ENCODE results near the gene PRDM16. TPM values are rescaled to one million over a fixed set of nuclear protein-coding genes. Genes with fewer than 3 reads are reported as not detected.

The PRDM16 gene
- total RNA-seq, 2 experiments from 2014 or later = 1.1 to 2.3 TPM

- no peak for DNase-seq
- Mint-ChIP-seq H3K4me3 (no peak overlapping the region), H3K27me3 (peaks cover 32% of the 10 kb centered on the region), H3K27ac (no peak overlapping the region), H3K9me3 (no peaks in the 10 kb centered on the region), H3K36me3 (ENCODE audit: low read depth) (no peaks in the 10 kb centered on the region), H3K4me1 (peaks cover 3% of the 10 kb centered on the region)
- ChIA-PET POLR2A (no interaction called here), CTCF (no interaction called here)
These were observed 4.1 kb downstream of the PRDM16 start for GRCh38 chr1:3073186-3073488.

GRCh38 chr1:3073489-3074296 lies 4.7 kb downstream of the PRDM16 start:
- Mint-ChIP-seq H3K36me3 (ENCODE audit: low read depth) (no peaks in the 10 kb centered on the region), H3K27me3 (peaks cover 30% of the 10 kb centered on the region), H3K4me3 (no peak overlapping the region), H3K9me3 (no peaks in the 10 kb centered on the region), H3K4me1 (peaks cover 3% of the 10 kb centered on the region), H3K27ac (no peak overlapping the region)
- POLR2A ChIA-PET = no interaction called here
- CTCF ChIA-PET = no interaction called here
- no peak for DNase-seq

- H3K4me1 Mint-ChIP-seq = no peaks in the 10 kb centered on the region
- H3K27ac Mint-ChIP-seq = no peak overlapping the region
- H3K4me3 Mint-ChIP-seq = no peak overlapping the region
- CTCF ChIA-PET = no interaction called here
- no peaks in the 10 kb centered on the region for H3K36me3 Mint-ChIP-seq (ENCODE audit: low read depth)
- H3K27me3 Mint-ChIP-seq = peaks cover 27% of the 10 kb centered on the region
- POLR2A ChIA-PET = no interaction called here
- no peak for DNase-seq
- no peaks in the 10 kb centered on the region for H3K9me3 Mint-ChIP-seq
These were observed 5.3 kb downstream of the PRDM16 start for GRCh38 chr1:3074297-3074741.

- H3K4me1 Mint-ChIP-seq = no peaks in the 10 kb centered on the region
- H3K27me3 Mint-ChIP-seq = peaks cover 27% of the 10 kb centered on the region
- no peaks in the 10 kb centered on the region for H3K9me3 Mint-ChIP-seq
- ChIA-PET POLR2A (no interaction called here), CTCF (no interaction called here)
- no peak overlapping the region for H3K4me3 Mint-ChIP-seq
- H3K36me3 Mint-ChIP-seq (ENCODE audit: low read depth) = no peaks in the 10 kb centered on the region
- no peak for DNase-seq
- no peak overlapping the region for H3K27ac Mint-ChIP-seq
These were observed 5.8 kb downstream of the PRDM16 start for GRCh38 chr1:3074800-3075199.

- H3K27me3 Mint-ChIP-seq = peaks cover 26% of the 10 kb centered on the region
- no peaks in the 10 kb centered on the region for H3K36me3 Mint-ChIP-seq (ENCODE audit: low read depth)
- no peak overlapping the region for H3K4me3 Mint-ChIP-seq
- no peak overlapping the region for H3K27ac Mint-ChIP-seq
- H3K4me1 Mint-ChIP-seq = no peaks in the 10 kb centered on the region
- no peak for DNase-seq
- ChIA-PET POLR2A (no interaction called here), CTCF (no interaction called here)
- H3K9me3 Mint-ChIP-seq = no peaks in the 10 kb centered on the region
These were observed 6.8 kb downstream of the PRDM16 start for GRCh38 chr1:3075666-3076362.

- no peaks in the 10 kb centered on the region for H3K36me3 Mint-ChIP-seq (ENCODE audit: low read depth)
- H3K4me3 Mint-ChIP-seq = no peak overlapping the region
- no peak for DNase-seq
- H3K4me1 Mint-ChIP-seq = no peaks in the 10 kb centered on the region
- ChIA-PET POLR2A (no interaction called here), CTCF (no interaction called here)
- H3K27ac Mint-ChIP-seq = no peak overlapping the region
- H3K9me3 Mint-ChIP-seq = no peaks in the 10 kb centered on the region
- H3K27me3 Mint-ChIP-seq = peaks cover 25% of the 10 kb centered on the region
These were observed 7.3 kb downstream of the PRDM16 start for GRCh38 chr1:3076363-3076740.

GRCh38 chr1:3077081-3077480 lies 8.1 kb downstream of the PRDM16 start:
- Mint-ChIP-seq H3K36me3 (ENCODE audit: low read depth) (no peaks in the 10 kb centered on the region), H3K27me3 (peaks cover 19% of the 10 kb centered on the region), H3K9me3 (no peaks in the 10 kb centered on the region), H3K27ac (no peak overlapping the region), H3K4me3 (no peak overlapping the region), H3K4me1 (no peaks in the 10 kb centered on the region)
- DNase-seq = no peak
- ChIA-PET CTCF (interaction anchor here (1.1 kb wide), 1 partner anchor 12 kb away, joined by 3 read pairs; no protein-coding TSS in a partner anchor), POLR2A (no interaction called here)

- DNase-seq = no peak
- POLR2A ChIA-PET = no interaction called here
- H3K36me3 Mint-ChIP-seq (ENCODE audit: low read depth) = no peaks in the 10 kb centered on the region
- no peak overlapping the region for H3K27ac Mint-ChIP-seq
- no peaks in the 10 kb centered on the region for H3K4me1 Mint-ChIP-seq
- CTCF ChIA-PET = interaction anchor here (1.1 kb wide), 1 partner anchor 12 kb away, joined by 3 read pairs; no protein-coding TSS in a partner anchor
- H3K27me3 Mint-ChIP-seq = peaks cover 15% of the 10 kb centered on the region
- H3K4me3 Mint-ChIP-seq = no peak overlapping the region
- H3K9me3 Mint-ChIP-seq = no peaks in the 10 kb centered on the region
These were observed 8.6 kb downstream of the PRDM16 start for GRCh38 chr1:3077561-3077960.

GRCh38 chr1:3078430-3078861 lies 9.4 kb downstream of the PRDM16 start:
- ChIA-PET POLR2A (no interaction called here), CTCF (no interaction called here)
- no peak overlapping the region for H3K4me3 Mint-ChIP-seq
- no peaks in the 10 kb centered on the region for H3K36me3 Mint-ChIP-seq (ENCODE audit: low read depth)
- peaks cover 15% of the 10 kb centered on the region for H3K27me3 Mint-ChIP-seq
- H3K27ac Mint-ChIP-seq = no peak overlapping the region
- no peak for DNase-seq
- H3K4me1 Mint-ChIP-seq = no peaks in the 10 kb centered on the region
- H3K9me3 Mint-ChIP-seq = no peaks in the 10 kb centered on the region

GRCh38 chr1:3078871-3079270 lies 9.9 kb downstream of the PRDM16 start:
- no peaks in the 10 kb centered on the region for H3K36me3 Mint-ChIP-seq (ENCODE audit: low read depth)
- no peaks in the 10 kb centered on the region for H3K4me1 Mint-ChIP-seq
- CTCF ChIA-PET = no interaction called here
- no peaks in the 10 kb centered on the region for H3K9me3 Mint-ChIP-seq
- POLR2A ChIA-PET = no interaction called here
- no peak overlapping the region for H3K4me3 Mint-ChIP-seq
- no peak for DNase-seq
- no peak overlapping the region for H3K27ac Mint-ChIP-seq
- peaks cover 15% of the 10 kb centered on the region for H3K27me3 Mint-ChIP-seq

GRCh38 chr1:3079381-3080052 lies 10.5 kb downstream of the PRDM16 start:
- Mint-ChIP-seq H3K36me3 (ENCODE audit: low read depth) (no peaks in the 10 kb centered on the region), H3K4me1 (no peaks in the 10 kb centered on the region), H3K27ac (no peak overlapping the region), H3K4me3 (no peak overlapping the region), H3K27me3 (peaks cover 9% of the 10 kb centered on the region), H3K9me3 (no peaks in the 10 kb centered on the region)
- POLR2A ChIA-PET = no interaction called here
- CTCF ChIA-PET = no interaction called here
- no peak for DNase-seq

- ChIA-PET CTCF (no interaction called here), POLR2A (no interaction called here)
- no peak overlapping the region for H3K27ac Mint-ChIP-seq
- H3K27me3 Mint-ChIP-seq = peaks cover 7% of the 10 kb centered on the region
- no peaks in the 10 kb centered on the region for H3K4me1 Mint-ChIP-seq
- H3K9me3 Mint-ChIP-seq = no peaks in the 10 kb centered on the region
- no peaks in the 10 kb centered on the region for H3K36me3 Mint-ChIP-seq (ENCODE audit: low read depth)
- no peak overlapping the region for H3K4me3 Mint-ChIP-seq
- DNase-seq = no peak
These were observed 11.3 kb downstream of the PRDM16 start for GRCh38 chr1:3080053-3080955.

Measured in activated CD4-positive, alpha-beta T cell treated with anti-CD3 and anti-CD28 coated beads, Interleukin-2, amount 10 ng/mL, durations not matched to agents 7 days and 5 days (primary cell).